GM21447 (cell line): ENCODE data around the gene DTL.

Source experiments
- ATAC-seq: cut with Tn5 transposase; IDR thresholded peaks from one replicate; pipeline ENCODE4 v1.9.1; 2021; ENCODE audit not compliant: unreplicated experiment

DTL gene

GRCh38 chr1:212124690-212125582 lies 89.4 kb downstream of the DTL start:
- no peak for ATAC-seq

- no peak for ATAC-seq
Measured at GRCh38 chr1:212125654-212126053, 90.1 kb downstream of the DTL start.

- ATAC-seq: no peak
Measured at GRCh38 chr1:212127221-212127620, 91.7 kb downstream of the DTL start.

GRCh38 chr1:212129781-212130180 lies 94.2 kb downstream of the DTL start:
- no peak for ATAC-seq

GRCh38 chr1:212132025-212132424 lies 96.5 kb downstream of the DTL start:
- no peak for ATAC-seq

GRCh38 chr1:212133319-212133718 lies 97.8 kb downstream of the DTL start:
- no peak for ATAC-seq

- no peak for ATAC-seq
Measured at GRCh38 chr1:212135166-212135565, 99.6 kb downstream of the DTL start.

- ATAC-seq: no peak
Measured at GRCh38 chr1:212137854-212138253, 102.3 kb downstream of the DTL start.

- no peak for ATAC-seq
Measured at GRCh38 chr1:212138457-212138856, 102.9 kb downstream of the DTL start.

GRCh38 chr1:212139526-212140135 lies 104.1 kb downstream of the DTL start:
- no peak for ATAC-seq

GRCh38 chr1:212141404-212141803 lies 105.9 kb downstream of the DTL start:
- no peak for ATAC-seq

- no peak for ATAC-seq
Measured at GRCh38 chr1:212142883-212143530, 107.5 kb downstream of the DTL start.

GRCh38 chr1:212147581-212148033 lies 112.1 kb downstream of the DTL start:
- no peak for ATAC-seq

- no peak for ATAC-seq
Measured at GRCh38 chr1:212149566-212149965, 114.0 kb downstream of the DTL start.

GRCh38 chr1:212152308-212152693 lies 116.8 kb downstream of the DTL start:
- ATAC-seq: no peak

- ATAC-seq: no peak
Measured at GRCh38 chr1:212152869-212153268, 117.3 kb downstream of the DTL start.

GRCh38 chr1:212153635-212154034 lies 118.1 kb downstream of the DTL start:
- no peak for ATAC-seq
